K562 (cell line): Measurements from ENCODE around the gene MYRFL. TPM values are rescaled to one million over a fixed set of nuclear protein-coding genes. Genes with fewer than 3 reads are reported as not detected.
A peak's percentile ranks its signal among the peaks of the same experiment; 100 is the strongest.

Experiments
- ATAC-seq: fragments of 200-7000 bp; cut with Tn5 transposase; 3 replicates; pipeline ENCODE4 v1.9.1; 2020; ENCODE audit warnings: moderate library complexity
- BruUV-seq: library from RNA; stranded (reverse); fragments of 400-500 nt; replicated peaks from 2 replicates; lab custom pipeline; 2021; lab: Mats Ljungman, UMichigan
- CTCF ChIA-PET: fragments of 300-600 bp; formaldehyde crosslinking; extraction: SDS; loops from one replicate; lab custom pipeline; 2021; ENCODE audit warnings: low intra/inter-chr PET ratio; lab: Yijun Ruan, JAX
- POLR2A ChIA-PET: fragments of 300-600, 350-650 bp; sonication (Branson Sonifier 250); formaldehyde crosslinking; extraction: SDS; loops from one replicate; lab custom pipeline; 2021; ENCODE audit warnings: antibody characterized with exemption, inconsistent platforms; lab: Yijun Ruan, JAX
- DNase-seq, 4 experiments: peaks; one replicate each; pipeline versions ENCODE4 v3.0.0 to v3.0.0-alpha.2; 2011 to 2018; ENCODE audit warnings: low spot score in 3 of 4, mixed read lengths in 3 of 4; ENCODE audit errors: extremely low read depth in 1 of 4
- FAIRE-seq: peaks from 2 replicates; lab custom pipeline; 2011; peaks lifted over from hg19 to GRCh38; lab: Jason Lieb, UNC
- H2AFZ ChIP-seq: 2 replicates; pipeline ENCODE4 v1.6.0; 2011; ENCODE audit warnings: low read depth, low read length, control low read depth, inconsistent platforms
- H3K27ac ChIP-seq: fragments of 200-600 bp; 3 replicates; pipeline ENCODE4 v1.8.0; 2011; ENCODE audit warnings: low read depth, mild to moderate bottlenecking, control low read depth, inconsistent platforms, low read length, moderate library complexity, mixed read lengths; ENCODE audit errors: extremely low read depth
- H3K27me3 ChIP-seq, 2 experiments: fragments of 300-600 bp in 1 of 2; 2 replicates in 1 of 2; 3 replicates in 1 of 2; pipeline versions ENCODE4 v1.6.0 to v1.8.0; 2011; ENCODE audit warnings: inconsistent platforms in 2 of 2, low read length in 2 of 2, mild to moderate bottlenecking in 1 of 2, mixed read lengths in 1 of 2, moderate library complexity in 1 of 2; ENCODE audit not compliant: control insufficient read depth in 2 of 2, insufficient read depth in 2 of 2
- H3K36me3 ChIP-seq: fragments of 300-600 bp; 3 replicates; pipeline ENCODE4 v1.8.0; 2011; ENCODE audit warnings: mild to moderate bottlenecking, low read length, inconsistent platforms; ENCODE audit not compliant: control insufficient read depth, insufficient read depth
- H3K4me1 ChIP-seq, 2 experiments: fragments of 200-600 bp in 1 of 2; replicated peaks in 1 of 2; 2 replicates in 1 of 2; 3 replicates in 1 of 2; pipeline versions ENCODE4 v1.5.1 to v1.8.0; 2011; ENCODE audit warnings: inconsistent platforms in 2 of 2, low read length in 2 of 2, mild to moderate bottlenecking in 1 of 2, mixed read lengths in 1 of 2, moderate library complexity in 1 of 2; ENCODE audit not compliant: control insufficient read depth in 2 of 2, insufficient read depth in 2 of 2
- H3K4me2 ChIP-seq: 2 replicates; pipeline ENCODE4 v1.6.1; 2011; ENCODE audit warnings: low read length, control low read depth, inconsistent platforms, mixed read lengths; ENCODE audit not compliant: insufficient read depth
- H3K4me3 ChIP-seq: fragments of 200-600 bp; sonication (generic), shearing (Covaris generic); 2 replicates; pipeline ENCODE4 v1.5.1; 2016; ENCODE audit warnings: control low read depth, inconsistent platforms
- H3K79me2 ChIP-seq: fragments of 200-600 bp; 3 replicates; pipeline ENCODE4 v1.8.0; 2011; ENCODE audit warnings: low read length, inconsistent platforms; ENCODE audit not compliant: control insufficient read depth, insufficient read depth
- H3K9ac ChIP-seq, 2 experiments: 2 replicates each; pipeline versions ENCODE4 v1.6.0 to v1.6.1; 2011; ENCODE audit warnings: low read depth in 2 of 2, low read length in 2 of 2, control low read depth in 1 of 2, inconsistent platforms in 1 of 2, mild to moderate bottlenecking in 1 of 2, mixed read lengths in 1 of 2; ENCODE audit not compliant: insufficient read depth in 1 of 2
- H3K9me1 ChIP-seq: one replicate; pipeline ENCODE4 v1.6.0; 2011; ENCODE audit warnings: inconsistent platforms, mild to moderate bottlenecking, low read length, moderate library complexity; ENCODE audit not compliant: control insufficient read depth, insufficient read depth
- H3K9me3 ChIP-seq: replicated peaks from 2 replicates; pipeline ENCODE4 v1.5.1; 2011; ENCODE audit warnings: low read depth, low read length, inconsistent platforms; ENCODE audit not compliant: control insufficient read depth, insufficient read depth
- H4K20me1 ChIP-seq: replicated peaks from 2 replicates; pipeline ENCODE4 v1.6.1; 2011; ENCODE audit warnings: low read length, inconsistent platforms, mixed read lengths; ENCODE audit not compliant: control insufficient read depth, insufficient read depth
- CEBPB ChIP-seq: fragments of 450-650 bp; IDR thresholded peaks from 2 replicates; pipeline ENCODE4 v1.6.1; 2016; ENCODE audit warnings: missing genetic modification characterization, missing compliant biosample characterization
- CEBPG ChIP-seq, 3 experiments: fragments of 200-800 bp in 1 of 3; sonication (Bioruptor generic) in 1 of 3; sonication (generic) in 1 of 3; formaldehyde crosslinking in 1 of 3; IDR thresholded peaks in 2 of 3; conservative IDR thresholded peaks in 1 of 3; 2 replicates each; pipeline versions ENCODE4 v1.6.1 to v1.8.0; 2016 to 2022; ENCODE audit warnings: missing compliant biosample characterization in 2 of 3, missing genetic modification characterization in 2 of 3, mild to moderate bottlenecking in 1 of 3, missing genetic modification reagents in 1 of 3
- GABPA ChIP-seq: fragments of 200-800 bp; sonication (Bioruptor generic); conservative IDR thresholded peaks from 2 replicates; pipeline ENCODE4 v1.6.1; 2016; ENCODE audit warnings: low read depth, missing genetic modification characterization, missing compliant biosample characterization
- KDM1A ChIP-seq, 2 experiments: fragments of 450-650 bp; IDR thresholded peaks; 2 replicates each; pipeline ENCODE4 v1.6.1; 2016; ENCODE audit warnings: mild to moderate bottlenecking in 2 of 2
- NFRKB ChIP-seq: fragments of 450-650 bp; IDR thresholded peaks from 2 replicates; pipeline ENCODE4 v1.6.1; 2016; ENCODE audit warnings: low read depth
- ZNF77 ChIP-seq: fragments of 250-450 bp; sonication (Bioruptor Pico); IDR thresholded peaks from 2 replicates; pipeline ENCODE4 v1.5.0; 2020
- WGBS: fragments of 100-300 bp; shearing (Covaris generic); methylation state at CpG from one replicate; pipeline ENCODE4 v1.1.6; 2016; ENCODE audit warnings: low coverage, mixed read lengths; ENCODE audit not compliant: insufficient coverage; ENCODE audit errors: missing lambda C conversion rate; 5-methylcytosine and 5-hydroxymethylcytosine counted together
- in situ Hi-C: fragments of 300-500 bp; cut with MboI; formaldehyde crosslinking; loops from 4 replicates; pipeline ENCODE4 v1.15.0; 2018; ENCODE audit warnings: inconsistent platforms, mixed read lengths
- intact Hi-C: fragments of 100-400 bp; cut with micrococcal nuclease; formaldehyde crosslinking; loops from 2 replicates; pipeline ENCODE4 v1.14.2; 2022
- polyA plus RNA-seq, 8 experiments: library from polyadenylated mRNA; depleted of rRNA in 4 of 8; stranded (reverse) in 5 of 8; unstranded in 3 of 8; fragments of >200 nt; fragmentation: Nextera tagmentation in 2 of 8; fragmentation: Illumina TruSeq in 1 of 8; extraction: Ambion mirVana in 2 of 8; extraction: Trizol in 1 of 8; gene quantifications; 2 replicates each; pipeline versions ENCODE4 v1.2.1 to v1.2.3, GENCODE V29; 2011 to 2014; ENCODE audit warnings: inconsistent platforms in 1 of 8, missing spikeins in 1 of 8
- total RNA-seq, 7 experiments: library from RNA; depleted of rRNA in 6 of 7; stranded (reverse); fragments of >200 nt in 6 of 7; fragmentation: Illumina TruSeq in 2 of 7; extraction: Trizol in 2 of 7; gene quantifications; 2 replicates each; pipeline versions ENCODE4 v1.2.1 to v1.2.3, GENCODE V29; 2011 to 2021; ENCODE audit warnings: low replicate concordance in 1 of 7

Gene MYRFL
- total and polyA plus RNA-seq, 9 of the 15 experiments (the other 6 are each of a cell fraction or from before 2014, with no cell fraction given) = not detected

DNA sequence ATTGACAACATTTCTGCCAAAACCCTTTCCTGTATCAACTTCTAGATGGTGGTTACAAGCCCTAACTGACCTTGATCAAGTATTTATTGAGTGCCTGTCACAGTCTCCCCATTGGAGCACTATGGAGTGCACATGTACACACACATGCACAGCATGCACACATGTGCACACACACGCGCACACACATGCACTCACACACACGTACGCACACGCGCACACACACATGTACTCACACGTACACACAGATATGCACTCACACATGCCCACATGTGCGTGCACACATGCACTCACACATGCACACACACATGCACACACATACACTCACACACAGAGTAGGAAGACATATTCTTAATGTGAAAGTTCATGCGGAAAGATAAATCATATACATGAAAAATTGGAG is 43.7 kb downstream of the MYRFL start:
- FAIRE-seq (no peak), ATAC-seq (no peak), DNase-seq (no peak)
- WGBS = 46% methylated on average over 9 of the region's 9 CpGs
- no peaks in the 10 kb centered on the region for H3K4me1 ChIP-seq
- no peak overlapping the region for H3K4me3 ChIP-seq
- H3K27me3 ChIP-seq = peaks cover 4 to 8% of the 10 kb centered on the region in 2 experiments
- H3K9ac ChIP-seq = no peak overlapping the region
- no peak overlapping the region for H3K4me2 ChIP-seq
- intact Hi-C loops (no loop called here), in situ Hi-C loops (no loop called here)
- H3K9me1 ChIP-seq = no peaks in the 10 kb centered on the region
- no peaks in the 10 kb centered on the region for H3K9me3 ChIP-seq
- no peak overlapping the region for H3K27ac ChIP-seq
- BruUV-seq = no TSS peak
- CTCF ChIA-PET = no interaction called here
- TF ChIP-seq NFRKB (no peak), KDM1A (IDR thresholded peaks at IDR 0.05) (peak in 1 of 2 experiments; percentile 26; a peak in 1 of 4 replicates)
- no peaks in the 10 kb centered on the region for H3K36me3 ChIP-seq
- H2AFZ ChIP-seq = no peak overlapping the region
- H3K79me2 ChIP-seq = no peaks in the 10 kb centered on the region
- POLR2A ChIA-PET = interaction anchor here (0.6 kb wide), 1 partner anchor 817 kb away, joined by 5 read pairs; no protein-coding TSS in a partner anchor
- H4K20me1 ChIP-seq = no peaks in the 10 kb centered on the region

DNA sequence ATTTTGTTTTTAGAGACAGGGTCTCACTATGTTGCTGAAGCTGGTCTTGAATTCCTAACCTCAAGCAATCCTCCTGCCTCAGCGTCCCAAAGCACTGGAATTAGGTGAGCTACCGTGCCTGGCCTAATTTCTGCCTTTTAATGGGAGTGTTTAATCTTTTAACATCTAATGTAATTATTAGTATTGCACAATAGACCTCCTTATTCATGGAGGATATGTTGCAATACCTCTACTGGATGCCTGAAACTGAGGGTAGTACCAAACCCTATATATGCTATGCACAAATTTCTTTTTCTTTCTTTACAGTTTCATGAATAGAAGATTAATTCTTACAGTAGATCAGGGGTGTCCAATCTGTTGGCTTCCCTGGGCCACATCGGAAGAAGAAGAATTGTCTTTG is 47.8 kb downstream of the MYRFL start:
- ChIA-PET POLR2A (interaction anchor here (0.6 kb wide), 1 partner anchor 199 kb away, joined by 3 read pairs; no protein-coding TSS in a partner anchor), CTCF (no interaction called here)
- H3K9me1 ChIP-seq = no peaks in the 10 kb centered on the region
- H3K79me2 ChIP-seq = no peaks in the 10 kb centered on the region
- no peaks in the 10 kb centered on the region for H4K20me1 ChIP-seq
- H3K27me3 ChIP-seq = peaks cover 9 to 13% of the 10 kb centered on the region in 2 experiments
- H3K4me1 ChIP-seq = no peaks in the 10 kb centered on the region
- TF ChIP-seq CEBPG (CRISPR knock-in tag; IDR thresholded peaks at IDR 0.05) = no peak
- peak; percentile 72 to 93 for TF ChIP-seq CEBPG (tag; conservative IDR thresholded peaks at IDR 0.05 in 1 of 2, IDR thresholded peaks at IDR 0.05 in 1 of 2)
- TF ChIP-seq CEBPB (tag) = peak; percentile 94
- TF ChIP-seq ZNF77 (CRISPR knock-in tag) = no peak
- TF ChIP-seq GABPA = no peak
- H3K9ac ChIP-seq = no peak overlapping the region
- BruUV-seq = no TSS peak
- WGBS = 2% methylated on average over 3 of the region's 3 CpGs
- FAIRE-seq (no peak), DNase-seq (no peak), ATAC-seq (no peak)
- no peak overlapping the region for H3K4me2 ChIP-seq
- H3K4me3 ChIP-seq = no peak overlapping the region
- in situ Hi-C loops = no loop called here
- H3K36me3 ChIP-seq = no peaks in the 10 kb centered on the region
- intact Hi-C loops = loop anchor here (5.0 to 10.0 kb wide), 3 partner anchors 241 to 972 kb away; no protein-coding TSS in a partner anchor
- H2AFZ ChIP-seq = no peak overlapping the region
- no peaks in the 10 kb centered on the region for H3K9me3 ChIP-seq
- H3K27ac ChIP-seq = no peak overlapping the region
